NCI-H2196 (cell line): ENCODE results near the gene CDC42.
"Not testable (repeated sequence)": the region's sequence is repeated elsewhere in the genome, so short reads cannot be mapped to it uniquely, and the experiment has no call there.

Source experiments
- DNase-seq: peaks from one replicate; lab custom pipeline; 2025; ENCODE audit not compliant: unreplicated experiment; lab: John Stamatoyannopoulos, UW

Gene CDC42

DNA sequence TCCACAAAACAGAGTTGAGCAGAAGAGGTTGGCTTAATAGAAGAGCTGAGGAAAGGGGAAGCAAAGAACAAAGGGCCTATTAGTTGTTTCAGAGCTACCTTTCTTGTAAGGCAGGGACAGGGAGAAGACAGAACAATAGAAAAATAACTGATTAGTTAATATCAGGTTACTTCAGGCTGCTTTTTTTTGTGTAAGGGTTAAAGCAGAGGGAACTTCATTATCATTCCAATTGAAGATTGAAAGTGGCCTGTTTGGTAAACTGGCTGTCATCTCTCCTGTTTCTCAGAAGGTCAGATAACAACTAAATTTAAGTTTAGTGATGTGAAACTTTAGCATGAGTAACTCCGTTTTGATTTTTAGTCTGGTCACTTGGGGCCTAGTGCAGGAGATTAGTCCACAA lies 22.3 kb downstream of the CDC42 start:
- DNase-seq, result no peak

DNA sequence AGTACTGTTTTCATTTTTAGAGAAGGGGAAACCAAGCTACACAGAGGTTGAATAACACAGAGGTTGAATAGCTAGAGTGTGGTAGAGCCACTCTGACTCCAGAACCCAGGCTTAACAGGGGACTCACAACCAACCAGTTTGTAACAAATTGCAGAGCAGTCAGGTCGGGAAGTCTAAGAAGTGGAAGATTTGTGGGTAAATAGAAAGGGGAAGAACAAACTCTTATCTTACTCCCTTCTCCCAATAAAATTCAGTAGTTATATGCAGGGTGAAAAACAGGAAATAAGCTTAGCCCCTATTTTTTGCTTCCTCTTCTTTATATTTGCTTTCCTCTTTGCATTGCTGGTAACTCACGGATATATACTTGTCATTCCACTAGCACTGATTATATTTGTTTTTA lies 23.2 kb downstream of the CDC42 start:
- no peak for DNase-seq

DNA sequence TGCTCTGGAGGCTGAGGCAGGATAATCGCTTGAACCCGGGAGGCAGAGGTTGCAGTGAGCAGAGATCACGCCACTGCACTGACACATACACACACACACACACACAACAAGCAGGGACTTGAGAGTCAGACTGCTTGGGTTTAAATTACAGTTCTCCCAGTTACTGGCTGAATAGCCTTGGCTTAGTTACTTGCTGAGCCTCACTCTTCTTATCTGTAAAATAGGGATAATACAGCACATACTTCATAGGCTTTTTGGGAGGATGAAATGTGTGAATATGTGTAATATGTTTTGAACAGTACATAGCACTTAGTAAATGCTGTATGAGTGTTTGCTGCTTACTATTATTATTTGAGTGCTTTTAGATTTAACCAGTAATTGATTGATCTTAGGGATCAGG lies 23.8 kb downstream of the CDC42 start:
- no peak for DNase-seq

DNA sequence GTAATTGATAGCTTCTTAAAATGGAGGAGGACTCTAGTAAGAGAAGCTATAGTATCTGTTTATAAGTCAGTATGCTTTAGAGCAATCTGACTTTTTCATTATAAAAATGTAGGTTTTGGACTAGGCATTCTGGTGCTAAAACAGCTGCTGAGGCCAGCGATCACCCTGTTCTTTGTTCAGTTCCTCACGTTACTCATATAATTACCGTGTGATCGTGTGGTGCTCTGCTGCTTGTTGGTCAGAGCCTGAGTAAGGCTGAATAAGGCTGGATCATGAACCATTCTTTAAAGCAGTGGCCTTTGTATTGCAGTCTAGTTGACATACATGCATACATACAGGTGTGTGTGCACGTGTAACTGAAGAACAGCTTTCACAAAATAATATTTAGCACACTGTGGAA lies 25.2 kb downstream of the CDC42 start:
- DNase-seq, result no peak

DNA sequence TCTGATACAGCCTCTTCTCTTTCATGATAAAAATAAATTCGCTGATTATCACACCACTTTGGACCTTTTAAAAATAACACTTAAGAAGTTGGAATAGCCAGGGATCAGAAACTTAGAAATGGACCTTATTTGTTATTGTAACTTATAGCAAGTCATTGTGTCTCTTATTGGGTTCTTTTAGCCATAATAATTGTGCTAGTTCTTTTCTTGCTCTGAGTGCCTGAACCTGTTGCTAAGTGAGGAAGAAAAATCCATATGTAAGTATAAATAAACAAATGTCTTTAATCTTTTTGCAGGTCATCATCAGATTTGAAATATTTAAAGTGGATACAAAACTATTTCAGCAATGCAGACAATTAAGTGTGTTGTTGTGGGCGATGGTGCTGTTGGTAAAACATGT lies 25.6 kb downstream of the CDC42 start:
- DNase-seq, result no peak

DNA sequence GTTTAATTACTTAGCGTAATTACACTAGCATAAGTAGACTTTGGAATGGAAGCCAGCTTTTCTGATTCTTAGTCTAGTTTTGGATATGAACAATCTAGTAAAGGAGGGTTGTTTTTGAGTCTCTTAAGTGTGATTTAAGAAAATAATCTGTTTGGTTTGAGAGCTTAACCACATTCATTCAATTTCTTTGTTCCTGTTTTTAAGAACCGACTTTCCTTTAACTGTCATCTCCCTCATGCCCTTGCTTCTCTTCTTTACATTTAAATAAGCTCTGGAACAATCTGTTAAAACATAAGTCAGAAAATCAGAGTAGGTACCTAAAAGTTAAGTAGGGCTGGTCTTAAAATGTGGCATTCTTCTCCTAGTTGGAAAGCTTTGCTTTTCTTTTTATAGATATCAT lies 27.7 kb downstream of the CDC42 start:
- DNase-seq, result no peak

DNA sequence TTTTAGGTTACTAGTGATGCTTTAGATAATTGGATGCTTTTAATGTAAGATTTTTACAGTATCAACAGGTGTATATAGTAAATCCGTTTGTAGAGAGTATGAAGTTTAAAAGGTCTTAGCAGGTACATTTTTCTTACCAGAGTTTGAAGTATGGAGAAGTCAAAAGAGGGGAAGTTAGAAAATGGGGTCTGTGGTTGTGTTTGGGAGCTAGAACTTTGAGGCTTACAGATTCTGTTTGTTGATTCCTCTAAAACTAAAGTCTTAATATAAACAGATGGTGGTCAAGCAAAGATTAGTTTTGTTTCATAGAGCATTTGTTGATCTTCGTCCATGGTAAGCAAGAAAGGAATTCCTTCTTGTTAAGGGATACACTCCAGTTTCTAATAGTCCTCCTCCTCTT lies 35.8 kb downstream of the CDC42 start:
- no peak for DNase-seq

DNA sequence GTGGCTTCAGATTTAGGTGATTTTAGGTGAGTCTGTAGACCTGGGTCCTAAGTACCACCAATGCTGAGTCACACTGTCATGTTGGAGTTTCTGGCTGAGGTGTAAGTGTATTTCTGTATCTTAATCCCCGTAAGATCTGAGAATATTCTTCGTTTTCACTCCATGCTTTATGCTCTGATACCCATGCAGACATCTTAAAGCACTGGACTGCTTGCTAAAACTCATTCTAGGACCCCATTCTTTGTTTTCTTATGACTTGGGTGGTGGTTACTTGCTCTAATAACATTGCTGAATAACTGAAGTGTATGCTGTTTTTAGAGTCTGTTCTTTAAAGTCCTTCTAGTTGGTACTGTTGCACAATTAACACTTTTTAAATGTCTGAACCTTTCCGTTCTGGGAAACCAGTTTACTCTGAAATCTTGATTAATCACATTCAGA lies 36.6 kb downstream of the CDC42 start:
- DNase-seq, result no peak

DNA sequence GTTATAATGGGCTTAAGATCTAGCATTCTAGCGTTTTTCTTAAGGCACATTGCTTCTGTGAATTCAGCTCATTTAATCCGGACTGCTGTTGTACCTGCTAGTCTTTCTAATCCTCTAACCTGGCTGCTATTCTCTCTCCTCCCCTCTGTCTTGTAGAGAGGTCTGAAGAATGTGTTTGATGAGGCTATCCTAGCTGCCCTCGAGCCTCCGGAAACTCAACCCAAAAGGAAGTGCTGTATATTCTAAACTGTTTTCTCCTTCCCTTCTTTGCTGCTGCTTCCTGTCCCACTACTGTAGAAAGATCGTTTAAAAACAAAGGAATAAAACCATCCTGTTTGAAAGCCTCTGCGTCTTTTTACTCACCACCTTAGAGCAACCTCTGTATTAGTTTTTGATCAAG lies 37.3 kb downstream of the CDC42 start:
- DNase-seq, result no peak

DNA sequence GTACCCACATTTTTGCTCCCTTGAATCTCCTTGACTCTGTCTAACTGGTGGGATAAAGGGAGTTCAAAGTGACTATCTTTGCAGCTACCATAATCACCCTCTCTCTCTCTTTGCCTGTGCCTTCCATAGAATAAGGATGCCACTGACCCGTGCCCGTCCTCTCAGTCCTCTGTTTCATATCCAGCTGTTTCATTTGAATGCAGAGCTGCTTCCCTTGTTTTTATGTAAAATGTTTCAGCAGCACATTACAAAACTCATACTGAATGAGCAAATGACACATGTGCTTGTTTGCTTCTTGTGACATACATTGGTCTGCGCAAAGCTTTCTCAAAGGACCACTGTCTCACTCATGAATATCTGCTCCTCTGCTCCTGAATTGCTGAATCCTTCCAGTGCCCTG lies 38.4 kb downstream of the CDC42 start:
- no peak for DNase-seq

DNA sequence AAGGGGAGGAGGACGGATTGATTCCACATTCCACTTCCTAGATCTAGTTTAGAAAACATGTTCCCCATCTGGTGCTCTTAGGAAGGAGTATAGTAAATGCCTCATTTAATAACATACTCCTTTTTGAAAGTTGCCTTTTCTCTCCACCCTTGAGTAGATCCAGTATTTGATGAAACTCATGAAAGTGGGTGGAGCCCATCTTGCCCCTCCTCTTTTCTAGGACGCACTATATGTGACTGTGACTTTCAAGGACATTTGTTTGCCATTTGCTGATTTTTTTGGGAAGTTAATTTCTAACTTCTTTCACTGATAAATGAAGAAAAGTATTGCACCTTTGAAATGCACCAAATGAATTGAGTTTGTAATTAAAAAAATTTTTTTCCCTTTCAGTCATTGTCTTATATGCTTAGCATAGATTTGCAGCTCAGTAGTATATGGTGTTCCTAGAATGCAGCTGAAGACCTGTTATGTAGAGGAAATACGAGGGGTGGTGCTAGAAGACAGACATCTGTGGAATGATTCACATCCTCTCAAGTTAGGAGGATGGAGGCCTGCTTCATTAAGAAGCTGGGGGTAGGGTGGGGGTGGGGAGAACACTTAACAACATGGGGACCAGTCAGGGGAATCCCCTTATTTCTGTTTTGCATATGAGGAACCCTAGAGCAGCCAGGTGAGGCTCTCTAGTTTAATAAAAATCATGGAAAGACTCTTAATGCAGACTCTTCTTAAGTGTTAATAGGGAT lies 39.7 kb downstream of the CDC42 start:
- DNase-seq, result not testable (repeated sequence)

DNA sequence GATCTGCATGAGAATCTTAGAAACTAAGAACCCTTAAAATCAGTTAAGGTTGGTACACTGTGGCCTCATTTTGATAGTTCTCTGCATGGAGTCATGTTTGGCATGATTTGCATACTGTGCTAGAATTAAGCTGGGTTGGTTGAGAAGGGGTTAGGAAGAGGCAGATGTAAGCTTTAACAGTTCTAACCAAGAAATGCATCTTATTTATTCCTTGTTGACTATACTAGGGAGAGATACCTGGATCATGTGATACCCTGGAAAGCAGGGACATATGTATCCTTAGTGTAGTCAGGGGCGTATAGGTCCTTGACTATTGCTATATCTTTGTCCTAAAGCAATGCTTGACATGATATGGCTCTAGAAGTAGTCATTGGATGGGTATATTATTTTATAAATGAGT lies 41.0 kb downstream of the CDC42 start:
- DNase-seq, result no peak

DNA sequence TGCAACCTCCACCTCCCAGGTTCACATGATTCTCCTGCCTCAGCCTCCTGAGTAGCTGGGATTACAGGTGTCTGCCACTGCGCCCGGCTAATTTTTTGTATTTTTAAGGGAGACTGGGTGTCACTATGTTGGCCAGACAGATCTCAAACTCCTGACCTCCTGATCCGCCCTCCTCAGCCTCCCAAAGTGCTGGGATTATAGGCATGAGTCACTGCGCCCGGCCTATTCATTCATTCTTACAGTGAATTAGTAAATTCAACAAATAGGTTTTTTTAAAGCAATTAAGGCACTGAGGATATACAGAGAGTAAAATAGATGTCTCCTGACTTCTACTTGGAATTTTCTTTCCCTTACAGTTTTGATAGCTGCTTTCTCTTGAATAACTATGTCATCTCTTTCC lies 43.5 kb downstream of the CDC42 start:
- DNase-seq, result no peak

DNA sequence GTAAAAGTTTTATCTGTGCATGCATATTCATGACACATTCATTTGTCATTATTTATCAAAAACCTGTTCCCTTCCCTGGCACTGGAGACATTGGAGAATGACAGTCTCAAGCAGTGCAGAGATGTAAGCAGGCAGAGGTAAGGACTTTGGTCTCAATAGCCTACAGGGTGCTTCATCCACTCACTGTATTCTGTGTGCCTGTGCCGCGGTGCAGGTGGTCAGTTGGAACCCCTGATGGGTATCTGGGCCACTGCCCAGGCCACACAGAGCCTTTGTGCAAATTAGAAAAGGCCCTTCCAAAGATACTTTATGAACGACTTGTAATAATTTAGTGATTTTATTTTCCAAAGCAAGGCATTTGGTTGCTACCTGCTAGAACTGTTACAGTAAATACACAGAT lies 44.0 kb downstream of the CDC42 start:
- DNase-seq, result no peak

DNA sequence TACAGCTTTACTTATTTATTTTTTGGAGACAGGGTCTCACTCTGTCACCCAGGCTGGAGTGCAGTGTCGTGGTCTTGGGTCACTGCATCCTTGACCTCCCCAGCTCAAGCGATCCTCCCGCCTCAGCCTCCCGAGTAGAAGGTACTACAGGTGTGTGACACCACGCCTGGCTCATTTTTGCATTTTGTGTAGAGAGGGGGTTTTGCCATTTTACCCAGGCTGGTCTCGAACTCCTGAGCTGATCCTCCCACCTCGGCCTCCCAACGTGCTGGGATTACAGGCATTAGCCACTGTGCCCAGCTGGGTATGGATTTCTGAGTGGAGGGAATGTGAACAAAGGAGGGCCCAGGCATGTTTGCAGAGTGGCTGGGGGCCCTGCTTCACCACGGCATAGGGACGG lies 46.2 kb downstream of the CDC42 start:
- no peak for DNase-seq

DNA sequence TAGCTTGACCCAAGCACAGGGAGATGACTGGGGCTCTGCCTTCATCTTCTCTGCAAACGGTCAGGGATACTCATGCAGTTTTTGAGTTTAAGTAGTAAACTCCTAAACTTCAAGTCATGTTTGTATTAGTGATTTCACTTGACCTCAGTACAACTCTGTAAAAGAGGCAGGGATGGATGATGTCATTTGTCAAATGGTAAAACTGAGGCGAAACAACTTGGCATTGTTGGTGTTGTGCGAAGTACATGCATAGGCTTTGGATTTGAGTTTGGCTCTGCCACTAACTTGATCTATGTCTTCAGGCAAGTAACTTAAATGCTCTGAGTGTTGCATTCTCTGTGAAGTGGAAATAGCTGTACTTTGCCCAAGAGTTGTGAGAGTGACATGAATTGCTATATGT lies 47.7 kb downstream of the CDC42 start:
- DNase-seq, result no peak

DNA sequence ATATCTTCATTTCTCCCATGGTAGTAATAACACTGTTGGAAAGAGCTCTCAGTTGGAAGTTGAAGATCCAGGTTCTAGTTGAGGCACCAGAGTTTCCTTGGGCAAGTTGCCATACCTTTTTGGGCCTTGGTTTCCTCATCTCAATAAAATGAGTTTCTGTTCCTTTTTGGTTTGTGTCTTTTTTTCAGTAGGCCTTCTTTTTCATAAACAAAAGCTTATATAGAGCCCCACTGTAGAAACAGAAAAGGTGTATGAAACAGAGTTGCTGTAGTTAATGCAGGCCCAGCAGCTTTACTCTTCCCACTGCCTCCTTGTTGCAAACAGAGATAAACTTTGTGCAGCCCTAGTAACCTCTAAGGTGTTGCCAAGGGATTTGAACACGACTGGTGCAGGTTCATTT lies 48.7 kb downstream of the CDC42 start:
- no peak for DNase-seq

DNA sequence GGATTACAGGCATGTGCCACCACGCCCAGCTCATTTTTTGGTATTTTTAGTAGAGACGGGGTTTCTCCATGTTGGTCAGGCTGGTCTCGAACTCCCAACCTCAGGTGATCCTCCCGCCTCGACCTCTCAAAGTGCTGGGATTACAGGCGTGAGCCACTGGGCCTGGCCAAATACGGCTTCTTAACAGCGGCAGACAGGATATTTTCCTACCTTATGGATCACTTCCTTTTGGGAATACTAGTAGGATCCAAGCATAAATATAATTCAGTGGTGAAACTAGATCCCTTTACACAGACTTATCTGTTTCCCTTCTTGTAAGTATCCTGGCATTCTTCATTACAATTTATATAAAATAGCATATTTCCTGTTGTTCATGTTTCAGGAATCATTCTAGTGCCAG lies 49.5 kb downstream of the CDC42 start:
- no peak for DNase-seq

DNA sequence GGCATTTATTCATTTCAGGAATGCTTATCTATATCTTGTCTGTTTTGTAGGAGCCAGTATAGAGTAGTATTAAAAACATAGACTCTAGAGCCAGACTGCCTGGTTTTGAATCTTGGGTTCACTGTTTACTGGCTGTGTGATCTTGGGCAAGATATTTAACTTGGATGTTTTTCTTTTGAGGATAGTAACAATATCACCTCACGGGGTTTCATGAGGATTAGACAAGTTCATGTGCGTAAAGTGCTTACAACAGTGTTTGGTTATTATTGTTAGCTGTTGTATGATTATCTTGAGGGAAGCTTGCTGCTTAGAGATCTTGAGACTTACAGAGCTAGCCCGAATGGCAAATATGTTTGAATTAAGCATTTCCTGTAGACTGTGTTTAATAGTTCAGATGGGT lies 50.2 kb downstream of the CDC42 start:
- no peak for DNase-seq

DNA sequence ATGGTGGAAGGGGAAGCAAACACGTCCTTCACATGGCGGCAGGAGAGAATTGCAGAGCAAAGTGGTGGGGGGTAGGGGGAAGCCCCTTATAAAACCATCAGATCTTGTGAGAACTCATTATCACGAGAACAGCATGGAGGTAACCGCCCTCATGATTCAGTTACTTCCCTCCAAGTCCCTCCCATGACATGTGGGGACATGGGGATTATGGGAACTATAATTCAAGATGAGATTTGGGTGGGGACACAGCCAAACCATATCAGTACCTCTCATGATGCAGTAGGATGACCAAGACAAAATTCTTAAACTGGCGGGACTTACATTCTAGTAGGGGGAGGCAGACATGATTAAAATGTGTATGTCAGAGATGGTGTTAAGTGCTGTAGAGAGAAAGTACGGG lies 51.6 kb downstream of the CDC42 start:
- DNase-seq, result no peak

DNA sequence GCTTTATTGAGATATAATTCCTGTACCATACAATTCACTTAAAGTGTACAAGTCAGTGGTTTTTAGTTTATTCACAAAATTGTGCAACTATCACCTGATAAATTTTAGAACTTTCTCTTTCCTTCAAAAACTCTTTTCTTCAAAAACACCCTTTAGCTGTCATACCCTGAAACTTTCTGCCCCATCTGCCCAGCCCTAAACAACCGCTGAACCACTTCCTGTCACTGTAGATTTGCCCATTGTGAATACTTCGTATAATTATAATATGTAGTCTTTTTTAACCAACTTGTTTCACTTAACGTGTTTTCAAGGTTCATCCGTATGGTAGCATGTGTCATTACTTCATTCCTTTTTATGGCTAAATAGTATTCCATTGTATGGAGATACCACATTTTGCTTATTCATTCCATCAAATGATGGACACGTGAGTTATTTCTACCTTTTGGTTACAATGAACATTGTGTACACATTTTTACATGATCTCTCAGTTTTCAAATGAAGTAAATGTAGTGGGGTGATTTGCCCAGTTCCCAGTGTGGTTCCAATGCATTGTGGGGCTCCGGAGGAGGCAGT lies 52.4 kb downstream of the CDC42 start:
- DNase-seq, result no peak

DNA sequence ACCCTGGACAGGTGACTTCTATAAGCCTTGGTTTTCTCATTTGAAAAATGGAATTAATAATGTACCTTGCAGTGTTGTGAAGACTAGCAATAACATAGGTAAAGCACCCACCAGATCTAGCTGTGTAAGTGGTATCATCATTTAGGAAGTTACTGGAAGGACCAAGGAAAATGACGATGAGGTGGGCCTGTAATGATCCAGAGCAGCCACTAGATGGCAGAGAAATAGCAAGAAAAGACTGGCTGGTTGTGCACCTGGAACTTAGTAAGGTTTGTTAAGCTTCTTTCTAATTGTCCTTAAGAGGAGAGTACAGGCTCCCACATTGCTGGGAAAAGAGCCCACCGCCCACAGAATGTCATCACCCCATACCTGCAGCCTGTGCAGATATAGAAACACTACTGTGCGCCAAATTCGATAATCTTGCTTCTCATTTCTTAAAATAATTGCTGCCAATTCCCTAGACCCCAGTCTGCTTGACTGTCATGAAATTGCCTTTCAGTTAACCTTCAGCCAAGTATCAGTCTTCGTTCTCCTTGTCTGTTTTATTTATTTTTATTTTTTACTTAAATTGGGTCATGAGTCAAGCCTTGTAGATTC lies 53.2 kb downstream of the CDC42 start:
- peak; percentile 42 for DNase-seq

DNA sequence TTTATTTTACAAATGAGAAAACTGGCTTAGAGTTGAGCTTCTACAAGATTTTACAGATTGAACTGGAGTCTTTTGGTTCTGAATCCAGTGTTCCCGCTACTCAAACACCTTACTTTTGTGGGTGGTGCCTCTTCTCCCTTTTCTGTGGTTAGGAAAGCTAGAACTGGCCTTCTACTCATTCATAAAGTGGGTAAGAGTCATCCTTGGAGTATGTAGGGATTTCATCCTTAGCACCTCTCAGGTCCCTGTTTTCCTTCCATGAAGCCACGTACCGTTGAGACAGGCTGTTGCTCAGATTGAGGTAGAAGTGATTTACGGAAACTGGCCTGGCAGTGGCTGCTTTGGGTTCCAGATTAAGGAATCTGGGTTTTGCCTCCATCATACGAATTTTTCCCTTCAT lies 54.6 kb downstream of the CDC42 start:
- no peak for DNase-seq
